T-helper 9 cell (primary cell): ENCODE results near the gene KCNMA1.
"Not testable (repeated sequence)": the region's sequence is repeated elsewhere in the genome, so short reads cannot be mapped to it uniquely, and the experiment has no call there.

Experiments used
- DNase-seq: peaks from one replicate; pipeline ENCODE4 v3.0.0-alpha.2; 2020

Gene KCNMA1

DNA sequence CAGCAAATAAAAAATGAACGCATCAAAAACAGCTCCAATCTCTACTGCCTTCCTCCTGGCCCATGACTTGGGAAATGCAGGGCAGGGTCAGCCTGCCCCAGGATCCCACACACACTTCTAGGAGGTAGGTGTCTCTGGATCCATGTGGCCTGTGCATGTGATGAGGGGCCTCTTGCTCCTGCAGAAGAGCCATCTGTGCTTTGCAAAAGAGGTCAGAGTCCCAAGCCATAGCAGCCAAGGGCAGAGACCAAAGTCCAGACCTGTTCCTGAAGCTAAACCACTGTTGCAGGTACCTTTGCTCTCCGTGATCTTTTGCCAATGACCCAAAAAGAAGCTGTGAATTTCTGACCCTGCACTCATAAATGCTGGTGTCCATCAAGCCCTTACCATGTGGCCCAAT is 57.1 kb downstream of the KCNMA1 start:
- no peak for DNase-seq

GRCh38 chr10:77578583-77579227 is 58.9 kb downstream of the KCNMA1 start:
- no peak for DNase-seq

GRCh38 chr10:77577666-77578229 is 59.9 kb downstream of the KCNMA1 start:
- DNase-seq, result no peak

GRCh38 chr10:77576444-77577032 is 61.1 kb downstream of the KCNMA1 start:
- DNase-seq, result no peak

DNA sequence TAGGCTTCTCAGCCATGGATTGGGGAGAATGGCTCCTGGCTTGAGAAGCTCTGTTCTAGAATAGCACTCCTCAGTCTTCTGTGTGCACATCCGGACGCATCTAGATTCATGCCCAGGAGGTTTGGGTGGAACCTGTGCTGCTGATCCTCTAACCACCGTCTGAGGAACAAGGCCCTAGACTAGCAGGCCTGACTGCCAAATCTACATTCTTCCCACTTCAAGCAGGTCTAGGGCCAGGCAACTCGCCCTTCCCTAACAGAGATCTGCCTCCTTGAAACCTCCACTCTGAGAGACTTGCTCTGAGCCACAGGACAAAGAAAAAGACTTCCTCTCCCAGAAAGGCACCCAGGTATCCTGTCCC is 61.6 kb downstream of the KCNMA1 start:
- DNase-seq, result no peak

DNA sequence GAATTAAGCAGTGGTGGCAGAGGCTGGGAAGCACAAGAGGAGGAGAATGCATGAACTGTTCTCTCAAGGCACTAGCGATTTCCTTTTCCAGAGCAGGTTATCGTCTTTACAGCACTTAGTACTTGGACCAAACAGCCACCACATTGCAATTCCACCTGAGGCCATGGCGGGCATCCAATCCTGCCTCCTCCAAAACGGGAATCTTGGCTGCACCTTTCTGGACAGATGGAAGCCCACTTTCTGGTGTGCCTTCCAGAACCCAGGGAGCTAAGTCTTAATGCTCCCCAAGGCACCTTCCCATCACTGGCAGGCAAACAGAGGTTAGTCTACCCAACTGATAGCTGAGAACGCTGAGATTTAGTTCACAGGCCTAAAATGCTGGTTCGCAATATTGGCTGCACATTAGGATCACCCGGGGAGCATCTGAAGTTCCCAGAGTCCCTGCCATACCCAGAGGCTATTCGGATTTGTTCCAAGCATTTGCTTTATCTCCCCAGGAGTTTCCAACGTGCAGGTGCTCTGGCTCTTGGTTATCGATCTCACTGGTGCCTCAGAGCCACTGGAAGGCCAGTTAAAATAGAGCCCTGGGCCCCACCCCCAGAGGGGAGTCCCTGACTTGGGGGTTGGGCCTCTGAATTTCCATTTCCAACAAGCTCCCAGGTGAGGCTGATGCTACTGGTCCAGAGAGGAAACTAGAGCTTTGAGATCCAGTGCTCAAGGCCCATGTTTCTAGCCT is 62.2 kb downstream of the KCNMA1 start:
- DNase-seq, result no peak

DNA sequence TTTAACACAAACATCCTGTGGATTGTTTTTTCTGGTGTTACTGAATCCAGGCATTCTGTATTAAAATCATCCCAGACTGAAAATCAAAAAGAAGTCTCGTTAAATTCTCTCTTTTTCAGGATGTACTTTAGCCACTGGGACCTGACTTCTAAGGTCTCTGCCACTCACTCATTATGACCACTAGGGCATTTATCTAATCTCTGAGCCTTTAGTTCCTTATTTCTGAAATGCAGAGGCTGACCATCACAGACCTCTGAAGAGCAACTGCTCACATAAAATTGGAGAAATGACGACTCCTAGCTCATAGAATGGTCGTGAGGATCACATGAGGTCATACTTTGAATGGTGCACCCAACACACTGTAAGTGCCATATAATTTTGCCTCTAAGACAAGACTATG is 63.2 kb downstream of the KCNMA1 start:
- DNase-seq, result no peak

- DNase-seq, result not testable (repeated sequence)
Measured at GRCh38 chr10:77572520-77572919, 65.1 kb downstream of the KCNMA1 start.

GRCh38 chr10:77571490-77571889 is 66.1 kb downstream of the KCNMA1 start:
- DNase-seq, result no peak

DNA sequence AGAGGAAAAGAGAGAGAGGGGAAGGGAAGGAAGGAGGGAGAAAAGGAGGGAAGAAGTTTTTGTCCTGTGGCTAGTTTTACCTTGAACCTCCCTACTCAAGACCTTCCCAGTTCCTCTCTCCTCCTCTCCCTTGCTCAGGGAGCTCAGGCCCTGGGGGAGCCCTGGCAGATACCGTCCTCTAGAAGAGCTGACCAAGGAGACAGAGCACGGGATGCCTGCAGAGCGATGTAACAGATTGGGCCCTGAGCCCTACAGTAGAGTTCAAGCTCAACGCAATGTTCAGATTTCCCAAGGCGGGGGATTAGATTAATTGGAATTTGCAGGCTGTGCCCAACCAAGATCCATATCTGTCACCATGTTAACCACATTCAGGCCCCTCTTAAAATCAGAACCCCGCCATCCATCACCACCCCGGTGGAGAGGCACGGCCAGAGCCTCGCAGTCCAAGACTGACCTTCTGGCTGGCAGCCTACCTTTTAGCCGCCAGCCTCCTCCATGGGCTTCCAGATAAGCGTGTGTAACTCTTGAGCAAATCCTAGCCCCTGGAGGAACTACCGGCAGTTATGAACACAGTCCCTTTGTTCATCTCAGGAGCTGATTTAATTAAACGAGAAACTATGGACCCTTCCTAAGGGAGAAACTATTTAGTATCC is 70.6 kb downstream of the KCNMA1 start:
- no peak for DNase-seq

DNA sequence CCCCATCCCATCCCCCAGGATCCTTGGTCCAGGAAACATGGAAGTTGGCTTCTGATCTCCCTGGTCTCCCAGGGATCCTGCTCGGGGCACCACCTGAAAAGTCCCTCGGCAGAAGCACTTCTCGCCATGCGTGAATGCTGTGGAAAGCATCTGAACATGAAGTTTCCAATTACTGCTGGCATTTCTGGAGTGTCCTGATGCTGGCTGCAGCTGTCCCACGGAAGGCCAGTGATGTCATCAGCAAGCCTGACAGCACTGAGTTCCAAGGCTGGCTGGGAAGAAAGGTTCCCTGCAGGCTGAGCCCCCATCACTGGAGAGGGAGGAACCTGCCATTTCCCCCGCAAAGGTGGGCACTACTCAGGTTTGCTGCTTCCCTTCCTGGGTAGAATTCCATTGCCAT is 71.4 kb downstream of the KCNMA1 start:
- DNase-seq, result no peak

- no peak for DNase-seq
Measured at GRCh38 chr10:77565590-77566023, 72.0 kb downstream of the KCNMA1 start.

DNA sequence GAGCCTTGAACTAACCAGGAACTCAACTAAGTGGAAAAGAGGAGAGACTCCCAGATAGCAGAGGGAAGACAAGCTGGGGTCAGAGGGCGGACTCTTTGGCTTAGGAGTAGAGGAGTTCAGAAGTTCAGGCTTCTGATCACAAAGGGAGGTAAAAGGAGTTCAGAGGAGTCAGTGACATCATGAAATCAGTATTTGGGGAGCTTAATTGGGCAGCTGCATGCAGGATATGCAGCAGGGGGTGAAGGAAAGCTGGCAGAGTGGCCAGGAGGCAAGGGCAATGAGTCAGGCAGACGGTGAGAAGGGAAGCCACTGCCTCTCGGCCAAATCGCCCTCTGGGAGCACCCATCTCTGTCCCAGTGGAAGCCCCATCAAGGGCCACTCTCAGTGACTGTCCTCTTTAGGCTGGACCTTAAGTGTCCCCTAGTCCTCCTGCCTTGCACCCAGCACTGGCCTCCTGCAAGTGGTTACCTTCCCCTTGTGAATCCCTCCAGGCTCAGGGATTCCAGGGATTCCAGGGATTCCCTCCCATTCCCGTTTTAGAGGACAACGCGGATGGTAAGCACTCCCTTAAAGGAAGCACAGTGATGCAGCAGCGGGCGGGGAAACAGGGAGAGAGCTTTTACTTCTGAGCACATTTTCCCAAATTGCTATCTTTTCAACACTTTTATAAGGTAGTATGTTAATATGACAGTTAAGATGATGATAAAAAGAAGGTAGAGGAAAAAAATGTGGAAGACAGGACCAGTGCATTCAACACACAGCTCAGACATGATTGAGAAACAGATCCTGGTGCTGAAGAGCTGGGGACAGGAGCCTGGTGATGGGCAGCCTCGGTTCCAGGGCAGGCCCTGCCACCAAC is 72.6 kb downstream of the KCNMA1 start:
- DNase-seq, result no peak

- no peak for DNase-seq
Measured at GRCh38 chr10:77563638-77564270, 73.9 kb downstream of the KCNMA1 start.

GRCh38 chr10:77562742-77563141 is 74.9 kb downstream of the KCNMA1 start:
- no peak for DNase-seq

GRCh38 chr10:77561991-77562390 is 75.6 kb downstream of the KCNMA1 start:
- DNase-seq, result no peak

DNA sequence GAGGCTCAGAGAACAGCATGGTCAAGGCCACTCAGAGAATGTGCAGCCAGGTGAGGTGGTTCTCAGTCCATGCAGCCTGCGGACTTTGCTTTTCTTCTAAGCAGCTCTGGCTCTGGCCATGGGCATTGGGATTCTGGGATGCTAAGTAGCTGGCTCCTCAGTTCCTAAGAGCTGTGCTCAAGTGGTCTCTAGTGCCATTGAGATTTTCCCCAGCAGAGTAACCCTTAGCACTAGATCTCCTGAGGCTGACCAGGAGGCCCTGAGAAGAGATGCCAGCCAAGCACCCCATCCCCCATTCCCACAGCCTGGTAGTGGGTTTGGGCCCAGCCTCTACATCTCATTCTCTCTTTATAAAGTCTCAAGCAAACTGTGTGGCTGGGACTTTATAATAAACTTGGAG is 77.1 kb downstream of the KCNMA1 start:
- DNase-seq, result no peak

DNA sequence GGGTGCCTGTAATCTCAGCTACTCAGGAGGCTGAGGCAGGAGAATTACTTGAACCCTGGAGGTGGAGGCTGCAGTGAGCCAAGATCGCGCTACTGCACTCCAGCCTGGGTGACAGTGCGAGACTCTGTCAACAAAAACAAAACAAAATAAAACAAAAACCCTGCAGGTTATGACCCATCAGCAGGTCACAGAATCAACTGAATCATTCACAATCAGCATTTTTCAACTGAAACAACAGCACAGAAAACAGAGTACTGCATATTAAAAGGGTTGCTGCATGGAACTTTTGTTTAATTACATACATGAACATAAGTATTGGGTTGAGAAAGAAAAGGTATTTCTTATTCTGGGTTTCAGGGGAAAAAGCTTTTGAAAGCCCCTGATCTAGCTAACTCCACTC is 77.6 kb downstream of the KCNMA1 start:
- DNase-seq, result no peak

- no peak for DNase-seq
Measured at GRCh38 chr10:77556990-77557601, 80.5 kb downstream of the KCNMA1 start.

GRCh38 chr10:77555591-77556212 is 81.9 kb downstream of the KCNMA1 start:
- no peak for DNase-seq

DNA sequence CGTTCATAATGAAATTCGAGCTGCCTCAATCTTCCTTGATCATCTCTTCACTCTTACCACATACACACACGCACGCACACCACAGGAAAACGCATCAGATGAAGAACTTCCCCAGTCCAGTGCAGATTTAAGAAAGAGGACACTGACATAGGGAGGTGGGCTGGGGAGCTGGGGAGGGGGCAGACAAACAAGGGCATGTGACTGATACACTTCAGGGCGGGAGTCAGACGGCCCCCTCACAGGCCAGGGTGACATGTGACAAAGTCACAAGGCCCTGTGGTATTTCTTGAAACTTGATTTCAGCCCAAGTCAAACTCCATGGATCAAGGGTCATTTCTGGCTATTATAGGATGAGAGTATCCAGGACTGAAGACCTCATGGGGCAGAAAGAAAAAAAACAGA is 82.6 kb downstream of the KCNMA1 start:
- DNase-seq, result no peak
